ENCODE results near the gene GMEB2. TPM values are rescaled to one million over a fixed set of nuclear protein-coding genes. Genes with fewer than 3 reads are reported as not detected.

Gene GMEB2
- total RNA-seq, 2 donors from 2014 or later: 11.5 to 14.8 TPM

DNA sequence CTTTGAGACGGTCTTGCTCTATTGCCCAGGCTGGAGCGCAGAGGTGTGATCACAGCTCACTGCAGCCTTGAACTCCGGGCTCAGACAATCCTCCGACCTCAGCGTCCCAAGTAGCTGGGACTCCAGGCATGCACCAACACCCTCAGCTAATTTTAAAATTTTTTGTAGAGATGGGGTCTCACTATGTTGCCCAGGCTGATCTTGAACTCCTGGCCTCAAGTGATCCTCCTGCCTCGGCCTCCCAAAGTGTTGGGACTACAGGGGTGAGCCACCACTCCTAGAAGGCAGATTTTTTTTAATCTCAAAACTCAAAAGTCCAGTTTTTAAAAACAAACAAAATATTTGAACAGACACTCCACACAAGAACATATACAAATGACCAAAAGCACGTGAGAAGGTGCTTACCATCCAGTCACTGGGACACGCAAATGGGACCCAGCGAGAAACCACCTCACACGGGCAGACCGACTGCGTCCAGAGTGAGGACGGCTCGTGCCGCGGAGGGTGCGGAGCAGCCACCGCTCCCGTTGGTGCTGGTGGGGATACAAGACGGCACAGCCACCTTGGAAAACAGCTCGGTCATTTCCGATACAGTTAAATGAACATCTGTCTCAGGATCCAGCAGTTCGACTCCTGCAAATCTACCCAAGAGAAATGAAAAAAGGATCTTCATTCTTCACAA, 44.4 kb downstream of the GMEB2 start:
- H3K9ac ChIP-seq (ENCODE audit: low read depth in 2 of 2, low read length in 2 of 2): no peak overlapping the region
- no peak overlapping the region for H3K27ac ChIP-seq
- DNase-seq: no peak
- H3K4me3 ChIP-seq: no peak overlapping the region
- H3K36me3 ChIP-seq: no peaks in the 10 kb centered on the region
- TF ChIP-seq, protein P1, sequence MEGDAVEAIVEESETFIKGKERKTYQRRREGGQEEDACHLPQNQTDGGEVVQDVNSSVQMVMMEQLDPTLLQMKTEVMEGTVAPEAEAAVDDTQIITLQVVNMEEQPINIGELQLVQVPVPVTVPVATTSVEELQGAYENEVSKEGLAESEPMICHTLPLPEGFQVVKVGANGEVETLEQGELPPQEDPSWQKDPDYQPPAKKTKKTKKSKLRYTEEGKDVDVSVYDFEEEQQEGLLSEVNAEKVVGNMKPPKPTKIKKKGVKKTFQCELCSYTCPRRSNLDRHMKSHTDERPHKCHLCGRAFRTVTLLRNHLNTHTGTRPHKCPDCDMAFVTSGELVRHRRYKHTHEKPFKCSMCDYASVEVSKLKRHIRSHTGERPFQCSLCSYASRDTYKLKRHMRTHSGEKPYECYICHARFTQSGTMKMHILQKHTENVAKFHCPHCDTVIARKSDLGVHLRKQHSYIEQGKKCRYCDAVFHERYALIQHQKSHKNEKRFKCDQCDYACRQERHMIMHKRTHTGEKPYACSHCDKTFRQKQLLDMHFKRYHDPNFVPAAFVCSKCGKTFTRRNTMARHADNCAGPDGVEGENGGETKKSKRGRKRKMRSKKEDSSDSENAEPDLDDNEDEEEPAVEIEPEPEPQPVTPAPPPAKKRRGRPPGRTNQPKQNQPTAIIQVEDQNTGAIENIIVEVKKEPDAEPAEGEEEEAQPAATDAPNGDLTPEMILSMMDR (IDR thresholded peaks at IDR 0.05): no peak
- H3K4me1 ChIP-seq: no peaks in the 10 kb centered on the region
- no peaks in the 10 kb centered on the region for H3K27me3 ChIP-seq
- intact Hi-C loops (cut with DNase I): no loop called here
- no peaks in the 10 kb centered on the region for H3K9me3 ChIP-seq

DNA sequence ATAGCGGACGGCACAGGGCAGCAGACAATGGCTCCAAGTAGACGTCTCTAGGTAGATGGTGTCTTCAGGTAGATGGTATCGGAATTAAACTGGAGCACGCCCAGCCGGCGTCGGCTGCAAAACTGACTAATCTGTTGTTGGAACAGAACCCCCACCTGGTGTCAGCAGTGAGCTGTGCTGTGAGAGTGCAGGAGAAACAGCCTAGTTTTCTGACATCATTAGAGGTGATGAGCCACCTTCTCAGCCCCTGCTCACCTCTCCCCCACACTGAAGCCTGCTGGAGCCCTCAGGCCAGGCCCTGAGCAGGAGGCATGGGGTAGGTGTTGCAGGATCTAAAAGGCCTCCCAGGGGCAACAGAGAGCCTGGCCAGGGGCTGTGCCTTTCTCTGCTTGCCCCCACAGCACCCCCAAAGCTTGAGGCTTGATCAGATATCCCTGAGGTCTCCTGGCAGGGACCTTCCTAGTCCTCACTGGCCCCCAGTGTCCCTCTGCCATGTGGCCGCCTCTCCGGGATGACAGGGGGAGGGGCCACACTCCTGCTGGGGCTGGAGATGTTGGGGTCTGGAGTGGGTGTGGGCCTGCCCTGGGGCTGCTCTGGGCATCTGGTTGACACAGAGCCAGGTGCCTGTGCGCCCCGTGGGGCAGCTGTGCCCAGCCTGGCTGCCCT, 46.0 kb downstream of the GMEB2 start:
- Histone ChIP-seq H3K4me1 (no peaks in the 10 kb centered on the region), H3K4me3 (no peak overlapping the region), H3K27me3 (no peaks in the 10 kb centered on the region), H3K9me3 (no peaks in the 10 kb centered on the region), H3K9ac (ENCODE audit: low read depth in 2 of 2, low read length in 2 of 2) (no peak overlapping the region), H3K27ac (no peak overlapping the region), H3K36me3 (no peaks in the 10 kb centered on the region)
- TF ChIP-seq, protein P1 (IDR thresholded peaks at IDR 0.05): peak; percentile 12
- intact Hi-C loops (cut with DNase I): no loop called here
- DNase-seq: no peak

DNA sequence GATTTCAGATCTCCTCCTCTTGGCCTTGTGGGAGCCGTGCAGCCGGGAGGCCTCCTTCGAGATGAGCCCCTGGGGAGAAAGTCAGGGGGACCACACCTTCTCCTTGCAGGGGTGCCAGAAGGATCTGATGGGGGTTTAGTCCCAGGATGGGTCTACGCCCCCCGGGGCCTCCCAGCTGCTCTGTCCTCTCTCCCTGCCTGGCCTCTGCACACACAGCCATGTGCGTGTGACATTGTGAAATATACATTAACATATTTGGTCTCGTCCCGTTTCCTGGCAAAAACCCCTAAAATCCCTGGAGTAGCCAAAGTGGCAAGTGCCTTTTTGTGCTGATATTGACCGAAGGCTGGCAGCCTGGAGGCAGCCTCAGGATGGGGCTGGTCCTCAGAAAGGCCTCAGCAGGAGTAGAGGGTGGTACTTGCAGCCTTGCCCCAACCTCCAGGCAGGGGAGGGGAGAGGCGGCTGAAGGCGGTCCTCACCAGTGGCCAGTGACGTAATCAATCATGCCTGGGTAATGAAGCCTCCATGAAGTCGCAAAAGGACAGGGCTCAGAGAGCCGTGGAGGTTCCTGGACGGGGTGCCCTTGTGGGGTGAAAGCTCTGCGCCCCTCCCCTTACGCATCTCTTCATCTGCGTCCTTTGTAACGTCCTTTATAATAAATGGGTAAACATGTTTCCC, 47.7 kb downstream of the GMEB2 start:
- Histone ChIP-seq H3K27me3 (no peaks in the 10 kb centered on the region), H3K27ac (no peak overlapping the region), H3K4me3 (no peak overlapping the region), H3K4me1 (peaks cover 3% of the 10 kb centered on the region), H3K9me3 (no peaks in the 10 kb centered on the region), H3K9ac (ENCODE audit: low read depth in 2 of 2, low read length in 2 of 2) (no peak overlapping the region), H3K36me3 (no peaks in the 10 kb centered on the region)
- intact Hi-C loops (cut with DNase I): no loop called here
- TF ChIP-seq, protein P1 (IDR thresholded peaks at IDR 0.05): no peak
- no peak for DNase-seq

DNA sequence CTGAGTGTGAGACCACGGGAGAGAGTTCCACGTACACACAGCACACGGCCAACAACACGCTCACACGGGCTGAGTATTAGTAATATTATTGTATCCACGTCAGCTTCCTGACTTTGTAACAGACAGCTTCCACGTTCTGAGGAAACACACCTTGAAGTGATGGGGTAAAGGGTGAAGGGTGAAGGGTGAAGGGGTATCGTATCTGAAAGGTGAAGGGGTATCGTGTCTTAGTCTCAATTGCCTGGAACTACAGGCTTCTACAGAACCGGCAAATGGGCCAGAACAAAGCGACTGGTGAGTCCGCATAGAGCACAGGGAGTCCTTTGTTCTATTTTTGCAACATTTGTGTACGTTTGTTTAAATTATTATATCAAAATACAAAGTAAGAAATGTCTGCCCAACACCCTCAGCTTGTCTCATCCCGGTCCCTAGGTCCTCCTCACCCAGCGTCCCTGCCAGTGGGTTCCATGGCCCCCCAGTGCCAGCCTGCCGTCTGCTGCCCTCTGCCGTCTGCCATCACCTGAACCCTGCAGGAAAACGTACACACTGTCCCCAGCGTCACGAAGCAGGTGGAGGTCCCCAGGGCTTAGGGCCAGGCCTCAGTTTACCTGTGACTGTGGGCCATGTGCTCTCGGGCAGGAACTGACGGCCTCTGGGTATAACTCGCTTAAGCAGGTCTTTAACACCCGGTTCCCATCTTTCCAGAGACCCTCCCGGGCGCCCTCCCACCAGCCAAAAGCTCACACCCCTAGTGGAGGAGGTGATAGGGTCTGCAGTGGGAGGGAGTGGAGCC, 48.5 kb downstream of the GMEB2 start:
- intact Hi-C loops (cut with DNase I): no loop called here
- H3K4me3 ChIP-seq: no peak overlapping the region
- no peaks in the 10 kb centered on the region for H3K9me3 ChIP-seq
- H3K27me3 ChIP-seq: no peaks in the 10 kb centered on the region
- H3K9ac ChIP-seq (ENCODE audit: low read depth in 2 of 2, low read length in 2 of 2): no peak overlapping the region
- peaks cover 3% of the 10 kb centered on the region for H3K4me1 ChIP-seq
- TF ChIP-seq, protein P1 (IDR thresholded peaks at IDR 0.05): no peak
- H3K36me3 ChIP-seq: no peaks in the 10 kb centered on the region
- DNase-seq: no peak
- no peak overlapping the region for H3K27ac ChIP-seq

DNA sequence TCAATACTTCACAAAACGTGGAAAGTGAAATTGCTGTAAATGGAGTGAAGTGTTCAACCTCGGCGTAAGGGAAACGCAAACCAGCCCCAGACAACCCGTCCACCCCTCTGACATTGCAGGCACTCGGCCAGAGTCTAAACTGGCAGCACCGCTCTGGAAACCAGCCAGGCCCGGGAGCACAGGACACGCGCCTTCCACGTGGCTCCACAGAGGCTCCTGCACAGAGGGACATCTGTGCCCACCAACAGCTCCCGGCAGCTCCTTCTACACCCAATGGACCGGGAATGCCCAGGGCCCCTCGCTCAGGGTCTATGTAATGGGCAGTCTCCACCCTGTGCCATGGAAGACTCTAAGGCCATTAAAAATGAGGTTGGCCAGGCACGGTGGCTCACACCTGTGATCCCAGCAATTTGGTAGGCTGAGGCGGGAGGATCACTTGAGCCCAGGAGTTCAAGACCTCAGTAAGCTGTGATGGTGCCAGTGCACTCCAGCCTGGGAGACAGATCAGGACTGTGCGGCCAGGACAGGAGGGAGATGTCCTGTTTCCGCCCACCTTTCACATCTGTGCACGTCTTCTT, 49.5 kb downstream of the GMEB2 start:
- Histone ChIP-seq H3K9me3 (no peaks in the 10 kb centered on the region), H3K9ac (ENCODE audit: low read depth in 2 of 2, low read length in 2 of 2) (no peak overlapping the region), H3K4me3 (no peak overlapping the region), H3K27me3 (no peaks in the 10 kb centered on the region), H3K4me1 (peaks cover 9% of the 10 kb centered on the region), H3K27ac (no peak overlapping the region), H3K36me3 (no peaks in the 10 kb centered on the region)
- TF ChIP-seq, protein P1 (IDR thresholded peaks at IDR 0.05): no peak
- DNase-seq: no peak
- intact Hi-C loops (cut with DNase I): no loop called here

Measured in colonic mucosa (tissue), 4 donors.